Parathyroid adenoma (tissue), 2 donors: Measurements from ENCODE around the gene PTPN4.

Source experiments
- H2AFZ ChIP-seq: fragments of 300-600 bp; sonication (generic); one replicate; pipeline ENCODE4 v1.7.0; 2017; ENCODE audit warnings: antibody characterized with exemption, mild to moderate bottlenecking
- H3K27ac ChIP-seq: fragments of 300-600 bp; sonication (generic); one replicate; pipeline ENCODE4 v1.7.0; 2017
- H3K27me3 ChIP-seq: fragments of 300-600 bp; sonication (generic); one replicate; pipeline ENCODE4 v1.7.0; 2017; ENCODE audit warnings: low read length; ENCODE audit not compliant: control insufficient read depth, insufficient read depth
- H3K36me3 ChIP-seq: fragments of 300-600 bp; sonication (generic); one replicate; pipeline ENCODE4 v1.7.0; 2017; ENCODE audit warnings: low read length; ENCODE audit not compliant: control insufficient read depth, insufficient read depth
- H3K4me1 ChIP-seq: fragments of 300-600 bp; sonication (generic); one replicate; pipeline ENCODE4 v1.7.0; 2017; ENCODE audit warnings: control low read depth
- H3K4me2 ChIP-seq: fragments of 300-600 bp; sonication (generic); one replicate; pipeline ENCODE4 v1.7.0; 2017; ENCODE audit warnings: low read length
- H3K4me3 ChIP-seq: fragments of 300-600 bp; sonication (generic); one replicate; pipeline ENCODE4 v1.7.0; 2017; ENCODE audit warnings: low read depth, low read length
- H3K79me2 ChIP-seq: fragments of 300-600 bp; sonication (generic); one replicate; pipeline ENCODE4 v1.7.0; 2017; ENCODE audit warnings: control low read depth
- H3K9ac ChIP-seq: fragments of 300-600 bp; sonication (generic); one replicate; pipeline ENCODE4 v1.7.0; 2017; ENCODE audit warnings: mild to moderate bottlenecking
- H3K9me3 ChIP-seq: fragments of 300-600 bp; sonication (generic); one replicate; pipeline ENCODE4 v1.7.0; 2017; ENCODE audit warnings: low read length; ENCODE audit not compliant: control insufficient read depth
- CTCF ChIP-seq: fragments of 300-600 bp; sonication (generic); IDR thresholded peaks from one replicate; pipeline ENCODE4 v1.7.0; 2017; ENCODE audit warnings: antibody characterized with exemption, mild to moderate bottlenecking
- donor health status: primary hyperparathyroidism.

The PTPN4 gene

DNA sequence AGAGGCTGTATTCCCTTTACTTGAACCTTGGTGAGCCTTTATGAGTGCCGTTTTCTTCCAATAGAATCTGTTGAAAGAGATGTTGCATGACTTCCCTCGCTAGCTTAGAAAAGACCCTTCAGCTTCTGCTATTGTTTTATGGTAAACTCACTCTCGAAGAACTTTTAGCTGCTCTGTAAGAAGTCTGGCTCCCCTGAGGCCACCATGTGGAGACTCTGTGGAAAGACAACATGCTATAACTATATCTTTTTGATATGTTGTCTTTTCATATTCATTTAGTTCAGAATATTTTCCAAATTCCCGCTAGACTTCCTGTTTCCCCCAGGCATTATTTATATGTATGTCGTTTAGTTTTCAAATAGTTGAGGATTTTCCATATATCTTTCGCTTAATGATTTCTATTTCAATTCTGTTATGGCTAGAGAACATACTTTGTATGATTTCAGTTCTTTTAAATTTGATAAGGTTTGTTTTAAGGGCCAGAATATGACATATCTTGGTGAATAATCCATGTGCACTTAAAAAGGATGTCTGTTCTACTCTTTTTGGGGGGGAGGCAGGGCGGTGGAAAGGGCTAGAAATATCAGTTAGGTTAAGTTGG, 64.1 kb downstream of the PTPN4 start:
- peak; percentile 64 for TF ChIP-seq CTCF
- H3K4me3 ChIP-seq = no peak overlapping the region
- no peak overlapping the region for H3K9ac ChIP-seq

GRCh38 chr2:119826370-119826961, 66.7 kb downstream of the PTPN4 start:
- H3K4me3 ChIP-seq = no peak overlapping the region
- no peaks in the 10 kb centered on the region for H3K27me3 ChIP-seq
- H3K9ac ChIP-seq = no peak overlapping the region
- no peaks in the 10 kb centered on the region for H3K9me3 ChIP-seq
- no peak overlapping the region for H3K27ac ChIP-seq
- no peak overlapping the region for H2AFZ ChIP-seq
- peaks cover 29% of the 10 kb centered on the region for H3K79me2 ChIP-seq
- H3K4me2 ChIP-seq = no peak overlapping the region
- no peaks in the 10 kb centered on the region for H3K36me3 ChIP-seq
- H3K4me1 ChIP-seq = peaks cover 2% of the 10 kb centered on the region
- TF ChIP-seq CTCF = peak; percentile 63

More for the DNA sequence above, 64.1 kb downstream of the PTPN4 start:
- Histone ChIP-seq H3K79me2 (peaks cover 14% of the 10 kb centered on the region), H3K4me1 (peaks cover 2% of the 10 kb centered on the region), H3K4me2 (no peak overlapping the region), H2AFZ (no peak overlapping the region), H3K9me3 (no peaks in the 10 kb centered on the region), H3K27ac (no peak overlapping the region), H3K36me3 (no peaks in the 10 kb centered on the region), H3K27me3 (no peaks in the 10 kb centered on the region)

DNA sequence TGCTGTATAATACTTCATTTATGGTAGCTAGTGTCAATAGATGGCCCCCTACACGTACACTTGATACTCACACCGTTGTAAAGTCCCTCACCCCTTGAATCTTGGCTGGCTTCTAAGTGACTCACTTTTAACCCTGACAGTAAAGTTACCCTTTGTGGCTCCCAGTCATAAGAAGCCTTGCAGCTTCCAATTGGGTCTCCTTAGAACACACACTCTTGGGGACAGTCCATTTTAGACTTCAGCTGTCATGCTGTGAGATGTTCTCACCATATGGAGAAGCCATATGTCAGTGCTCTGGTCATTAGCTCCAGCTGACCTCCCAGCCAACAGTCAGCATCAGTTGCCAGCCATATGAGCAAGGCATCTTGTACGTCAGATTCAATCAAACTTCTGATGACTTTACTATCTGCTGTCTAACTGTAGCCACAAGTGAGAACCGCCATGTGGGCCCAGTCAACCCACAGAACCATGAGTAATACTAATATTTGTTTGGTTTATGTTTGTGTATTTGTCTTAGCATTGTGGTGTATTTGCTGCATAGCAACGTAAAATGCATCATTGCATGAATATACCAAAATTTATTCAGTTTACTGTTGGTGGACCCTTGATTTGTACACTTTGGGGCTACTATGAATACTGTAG, 68.3 kb downstream of the PTPN4 start:
- H3K79me2 ChIP-seq = peaks cover 34% of the 10 kb centered on the region
- no peak for TF ChIP-seq CTCF
- no peak overlapping the region for H3K4me2 ChIP-seq
- no peaks in the 10 kb centered on the region for H3K27me3 ChIP-seq
- no peak overlapping the region for H3K9ac ChIP-seq
- H3K4me1 ChIP-seq = no peaks in the 10 kb centered on the region
- no peak overlapping the region for H3K4me3 ChIP-seq
- H3K9me3 ChIP-seq = no peaks in the 10 kb centered on the region
- H3K27ac ChIP-seq = no peak overlapping the region
- no peaks in the 10 kb centered on the region for H3K36me3 ChIP-seq
- H2AFZ ChIP-seq = no peak overlapping the region

DNA sequence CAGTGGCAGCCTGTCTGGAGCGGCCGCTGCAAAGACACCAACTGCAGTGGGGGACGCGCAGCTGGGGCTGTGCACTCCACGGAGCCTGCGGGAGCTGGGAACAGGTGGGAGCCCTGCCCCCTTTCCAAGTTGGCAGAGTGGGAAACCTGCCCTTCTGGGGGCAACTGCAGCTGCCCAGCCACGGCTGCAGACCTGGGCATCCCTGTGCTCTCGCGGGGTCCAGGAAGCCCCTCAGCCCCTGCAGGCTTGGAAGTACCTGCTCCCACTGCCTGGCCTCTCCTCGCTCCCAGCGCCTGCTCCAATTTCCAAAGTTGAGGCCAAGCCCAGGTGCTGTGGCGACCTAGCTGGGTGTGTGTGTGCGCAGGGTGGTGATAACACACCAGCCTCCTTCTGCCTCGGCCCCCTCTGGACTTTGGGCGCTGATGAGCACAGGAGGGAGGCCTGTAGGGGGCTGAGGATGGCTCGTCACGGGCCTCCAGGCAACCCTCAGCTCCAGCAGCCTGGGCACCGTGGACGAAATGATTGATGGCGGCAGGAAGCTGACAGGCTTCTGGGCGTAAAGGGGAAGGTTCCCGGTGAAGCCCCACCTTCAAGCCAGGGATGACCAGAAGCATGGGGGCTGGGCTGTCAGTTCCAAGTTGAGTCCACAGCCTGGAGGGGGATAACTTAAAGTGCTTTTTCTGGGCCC, 76.9 kb downstream of the PTPN4 start:
- Histone ChIP-seq H3K36me3 (no peaks in the 10 kb centered on the region), H3K4me3 (no peak overlapping the region), H2AFZ (no peak overlapping the region), H3K27me3 (no peaks in the 10 kb centered on the region), H3K4me2 (no peak overlapping the region), H3K9me3 (no peaks in the 10 kb centered on the region), H3K4me1 (no peaks in the 10 kb centered on the region), H3K27ac (no peak overlapping the region), H3K9ac (no peak overlapping the region), H3K79me2 (peaks cover 29% of the 10 kb centered on the region)
- no peak for TF ChIP-seq CTCF
